ENCODE results near the gene EIF2AK3. TPM values are rescaled to one million over a fixed set of nuclear protein-coding genes. Genes with fewer than 3 reads are reported as not detected.

EIF2AK3 gene
- total and polyA plus RNA-seq, 2 experiments from 2014 or later = 7.5 to 15.5 TPM

- Histone ChIP-seq H3K4me2 (ENCODE audit: unreplicated experiment) (no peak overlapping the region), H3K27ac (no peak overlapping the region), H3K9me3 (ENCODE audit: low read depth) (no peaks in the 10 kb centered on the region), H3K4me3 (no peak overlapping the region), H3K9me2 (ENCODE audit: insufficient read depth) (no peaks in the 10 kb centered on the region), H4K20me1 (ENCODE audit: insufficient read depth) (no peaks in the 10 kb centered on the region), H3K9ac (no peak overlapping the region), H3K4me1 (ENCODE audit: insufficient read depth) (no peaks in the 10 kb centered on the region), H3F3A (ENCODE audit: insufficient read depth) (no peaks in the 10 kb centered on the region), H3K36me3 (ENCODE audit: low read depth) (no peaks in the 10 kb centered on the region), H3K27me3 (replicated peaks; ENCODE audit: insufficient read depth) (peaks cover 9% of the 10 kb centered on the region), H2AFZ (no peak overlapping the region), H3K79me2 (ENCODE audit: insufficient read depth) (no peaks in the 10 kb centered on the region)
- 0 to 4% methylated on average over 6 of the region's 6 CpGs for WGBS, 2 experiments (ENCODE audit: low coverage in 1 of 2, low lambda C conversion rate in 2 of 2, missing lambda C conversion rate in 2 of 2)
- in situ Hi-C loops (cut with MboI) = no loop called here
- TF ChIP-seq EZH2phosphoT487 (IDR thresholded peaks at IDR 0.05; ENCODE audit: insufficient read depth, low read depth) (no peak), EZH2 (IDR thresholded peaks at IDR 0.05; ENCODE audit: insufficient read depth, poor library complexity, severe bottlenecking) (no peak)
- no peak for DNase-seq
These were observed 109.5 kb downstream of the EIF2AK3 start for GRCh38 chr2:88517759-88518201.

Other genes with a start within 250 kb of the EIF2AK3 start
- gene FOXI3, start 174.8 kb downstream of the EIF2AK3 start, total RNA-seq (2014; rRNA removed; shearing (Covaris generic)) = not detected in 2 replicates
- gene FOXI3, start 174.8 kb downstream of the EIF2AK3 start, polyA plus RNA-seq (2016; fragmentation: Nextera tagmentation; extraction: Ambion mirVana) = not detected in 2 replicates
- 3.0 and 5.8 TPM in 2 replicates for gene RPIA, start 64.2 kb upstream of the EIF2AK3 start, total RNA-seq (2014; rRNA removed; shearing (Covaris generic))
- 9.2 and 10.6 TPM in 2 replicates for gene RPIA, start 64.2 kb upstream of the EIF2AK3 start, polyA plus RNA-seq (2016; fragmentation: Nextera tagmentation; extraction: Ambion mirVana)

Measured in GM23248 (cell line).